ENCODE measurements around the gene CHCHD4.

DNA sequence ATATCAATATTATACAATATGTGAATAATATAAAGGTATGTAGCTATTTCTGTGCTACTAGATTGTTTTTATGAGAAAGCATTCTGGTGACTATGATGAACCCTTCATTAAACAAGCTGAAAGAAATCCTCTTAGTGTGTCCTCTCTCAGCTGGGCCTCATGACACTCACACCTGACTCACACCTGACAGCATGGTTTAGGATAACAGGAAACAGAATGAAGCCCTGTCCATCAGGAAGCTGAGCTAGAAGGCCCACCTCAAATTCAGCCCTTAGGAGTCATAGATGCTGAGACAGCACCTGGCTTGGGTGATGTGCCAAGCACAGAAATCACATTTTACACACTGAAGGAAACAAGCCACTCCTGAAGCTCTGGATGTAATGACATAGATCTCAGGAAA, 30.8 kb downstream of the CHCHD4 start:
- TF ChIP-seq, protein P1, sequence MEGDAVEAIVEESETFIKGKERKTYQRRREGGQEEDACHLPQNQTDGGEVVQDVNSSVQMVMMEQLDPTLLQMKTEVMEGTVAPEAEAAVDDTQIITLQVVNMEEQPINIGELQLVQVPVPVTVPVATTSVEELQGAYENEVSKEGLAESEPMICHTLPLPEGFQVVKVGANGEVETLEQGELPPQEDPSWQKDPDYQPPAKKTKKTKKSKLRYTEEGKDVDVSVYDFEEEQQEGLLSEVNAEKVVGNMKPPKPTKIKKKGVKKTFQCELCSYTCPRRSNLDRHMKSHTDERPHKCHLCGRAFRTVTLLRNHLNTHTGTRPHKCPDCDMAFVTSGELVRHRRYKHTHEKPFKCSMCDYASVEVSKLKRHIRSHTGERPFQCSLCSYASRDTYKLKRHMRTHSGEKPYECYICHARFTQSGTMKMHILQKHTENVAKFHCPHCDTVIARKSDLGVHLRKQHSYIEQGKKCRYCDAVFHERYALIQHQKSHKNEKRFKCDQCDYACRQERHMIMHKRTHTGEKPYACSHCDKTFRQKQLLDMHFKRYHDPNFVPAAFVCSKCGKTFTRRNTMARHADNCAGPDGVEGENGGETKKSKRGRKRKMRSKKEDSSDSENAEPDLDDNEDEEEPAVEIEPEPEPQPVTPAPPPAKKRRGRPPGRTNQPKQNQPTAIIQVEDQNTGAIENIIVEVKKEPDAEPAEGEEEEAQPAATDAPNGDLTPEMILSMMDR (IDR thresholded peaks at IDR 0.05), result no peak
- no peak for TF ChIP-seq TCF7L2 (IDR thresholded peaks at IDR 0.05; ENCODE audit: low read depth, low read length)

Data from Panc1 (cell line).